Lower lobe of right lung (tissue), 2 donors: Measurements from ENCODE around the gene ISLR. TPM values are rescaled to one million over a fixed set of nuclear protein-coding genes. Genes with fewer than 3 reads are reported as not detected.

ENCODE experiments used
- ATAC-seq, 2 donors: fragments of 200-7000 bp; cut with Tn5 transposase; one replicate each; pipeline ENCODE4 v1.9.1; 2020 to 2022; ENCODE audit warnings: mild to moderate bottlenecking in 2 of 2, moderate library complexity in 2 of 2
- DNase-seq: peaks from one replicate; pipeline ENCODE4 v3.0.0-alpha.2; 2020
- H3K27ac ChIP-seq: fragments of 200-600 bp; one replicate; pipeline ENCODE4 v1.8.0; 2022
- H3K27me3 ChIP-seq: fragments of 200-600 bp; one replicate; pipeline ENCODE4 v1.8.0; 2022; ENCODE audit warnings: low read depth
- H3K36me3 ChIP-seq: fragments of 200-600 bp; one replicate; pipeline ENCODE4 v1.8.0; 2022; ENCODE audit warnings: mild to moderate bottlenecking
- H3K4me1 ChIP-seq: fragments of 200-600 bp; one replicate; pipeline ENCODE4 v1.8.0; 2022
- H3K4me3 ChIP-seq: fragments of 200-600 bp; one replicate; pipeline ENCODE4 v1.8.0; 2022; ENCODE audit warnings: mild to moderate bottlenecking
- H3K9me3 ChIP-seq: fragments of 200-600 bp; one replicate; pipeline ENCODE4 v1.8.0; 2022
- CTCF ChIP-seq: fragments of 200-600 bp; IDR thresholded peaks from one replicate; pipeline ENCODE4 v1.8.0; 2022; ENCODE audit warnings: antibody characterized with exemption, mild to moderate bottlenecking
- intact Hi-C: fragments of 100-400 bp; cut with DNase I; formaldehyde crosslinking; loops from one replicate; pipeline ENCODE4 v1.11.0; 2022
- total RNA-seq: library from RNA; stranded (reverse); fragmentation: NEBNext Ultra II Directional; extraction: Animal tissue kit (Norgen Biotek cat#: 25700); gene quantifications from one replicate; pipeline ENCODE4 v1.2.1, GENCODE V29; 2021
- donor health status: DM: no; HTN: yes; CAD: no; lungs with severe emphysema.

Gene ISLR
- total RNA-seq, 1 donor from 2014 or later: 24.0 TPM

GRCh38 chr15:74201710-74202420 is 28.4 kb downstream of the ISLR start:
- Histone ChIP-seq H3K36me3 (no peaks in the 10 kb centered on the region), H3K4me3 (no peak overlapping the region), H3K4me1 (peaks cover 2% of the 10 kb centered on the region), H3K9me3 (no peaks in the 10 kb centered on the region), H3K27me3 (no peaks in the 10 kb centered on the region), H3K27ac (no peak overlapping the region)
- no peak for TF ChIP-seq CTCF
- ATAC-seq (no peak), DNase-seq (no peak)
- intact Hi-C loops: no loop called here

GRCh38 chr15:74202452-74203401 is 29.2 kb downstream of the ISLR start, which contains the start of gene STRA6:
Gene STRA6, minus strand, starts transcription at chr15:74202787. Its CDS starts 520 bp downstream, at chr15:74202267.
- Histone ChIP-seq H3K36me3 (no peaks in the 10 kb centered on the region), H3K4me1 (no peaks in the 10 kb centered on the region), H3K27ac (no peak within 1 kb of the TSS), H3K9me3 (no peaks in the 10 kb centered on the region), H3K27me3 (no peaks in the 10 kb centered on the region), H3K4me3 (no peak within 1 kb of the TSS)
- no peak for TF ChIP-seq CTCF
- DNase-seq (no peak), ATAC-seq (peak in 1 of 2 donors; percentile 25)
- intact Hi-C loops: no loop called here

DNA sequence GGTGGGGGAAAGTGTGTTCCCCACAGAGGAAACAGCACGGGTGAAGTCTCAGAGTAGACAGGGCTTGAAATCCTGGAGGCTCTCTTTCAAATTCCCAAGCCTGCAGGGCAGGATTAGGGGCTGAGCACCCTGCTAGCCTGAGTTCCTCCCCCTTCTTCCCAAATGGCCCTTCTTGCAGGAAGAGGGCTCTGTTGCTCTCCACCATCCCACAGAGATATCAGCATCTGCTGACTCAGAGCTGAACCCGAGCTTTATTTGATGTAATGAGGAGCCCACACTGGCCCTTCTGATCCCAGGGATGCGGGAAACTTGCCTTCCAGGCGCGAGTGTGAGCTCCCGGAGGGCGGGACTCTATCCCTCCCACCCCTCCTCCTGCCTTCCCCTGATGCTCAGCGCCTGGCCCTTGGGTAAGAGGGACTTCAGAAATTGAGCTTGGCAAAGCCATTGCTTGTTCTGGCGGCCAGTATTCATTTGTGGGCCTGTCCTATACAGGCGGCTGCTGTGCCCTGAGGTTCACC is 30.5 kb downstream of the ISLR start:
- H3K36me3 ChIP-seq: no peaks in the 10 kb centered on the region
- H3K4me1 ChIP-seq: no peaks in the 10 kb centered on the region
- no peak for ATAC-seq
- intact Hi-C loops: no loop called here
- H3K9me3 ChIP-seq: no peaks in the 10 kb centered on the region
- H3K27me3 ChIP-seq: no peaks in the 10 kb centered on the region
- no peak for DNase-seq
- H3K4me3 ChIP-seq: no peak overlapping the region
- no peak overlapping the region for H3K27ac ChIP-seq
- TF ChIP-seq CTCF: no peak

DNA sequence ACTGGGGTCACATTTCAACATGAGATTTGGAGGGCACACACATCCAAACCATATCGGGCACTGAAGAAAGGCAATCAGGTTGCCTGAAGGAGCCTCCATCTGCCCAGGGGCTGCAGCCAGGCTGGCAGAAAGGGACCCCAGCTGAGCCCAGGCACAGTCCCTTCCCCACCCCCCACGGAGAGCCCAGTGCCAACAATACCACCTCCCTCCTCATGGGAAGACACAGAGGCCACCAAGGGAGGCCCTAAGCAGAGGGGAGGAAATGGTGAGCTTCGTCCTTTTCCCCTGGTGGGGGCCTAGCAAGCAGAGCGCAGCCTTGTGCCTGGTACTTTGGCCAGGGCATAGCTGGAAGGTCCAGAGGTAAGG is 32.1 kb downstream of the ISLR start:
- ATAC-seq (no peak), DNase-seq (no peak)
- no peaks in the 10 kb centered on the region for H3K36me3 ChIP-seq
- TF ChIP-seq CTCF: no peak
- no peak overlapping the region for H3K27ac ChIP-seq
- H3K4me3 ChIP-seq: no peak overlapping the region
- H3K4me1 ChIP-seq: no peaks in the 10 kb centered on the region
- intact Hi-C loops: no loop called here
- no peaks in the 10 kb centered on the region for H3K27me3 ChIP-seq
- H3K9me3 ChIP-seq: no peaks in the 10 kb centered on the region

GRCh38 chr15:74206801-74207281 is 33.3 kb downstream of the ISLR start:
- intact Hi-C loops: no loop called here
- no peak for TF ChIP-seq CTCF
- Histone ChIP-seq H3K27me3 (no peaks in the 10 kb centered on the region), H3K27ac (no peak overlapping the region), H3K4me1 (no peaks in the 10 kb centered on the region), H3K9me3 (no peaks in the 10 kb centered on the region), H3K4me3 (no peak overlapping the region), H3K36me3 (no peaks in the 10 kb centered on the region)
- ATAC-seq: no peak
- DNase-seq: no peak
